NCI-H1048 (cell line): ENCODE data around the gene MEGF6.

ENCODE experiments used
- DNase-seq: peaks from one replicate; lab custom pipeline; 2025; lab: John Stamatoyannopoulos, UW

Gene MEGF6

GRCh38 chr1:3502641-3503524 lies 108.4 kb downstream of the MEGF6 start:
- no peak for DNase-seq

GRCh38 chr1:3501856-3502640 lies 109.3 kb downstream of the MEGF6 start:
- no peak for DNase-seq

GRCh38 chr1:3501437-3501836 lies 109.9 kb downstream of the MEGF6 start:
- no peak for DNase-seq

- no peak for DNase-seq
These were observed 111.0 kb downstream of the MEGF6 start for GRCh38 chr1:3500265-3500835.

- DNase-seq: no peak
These were observed 111.7 kb downstream of the MEGF6 start for GRCh38 chr1:3499611-3500010.

- DNase-seq: no peak
These were observed 112.3 kb downstream of the MEGF6 start for GRCh38 chr1:3498986-3499385.

- DNase-seq: no peak
These were observed 112.9 kb downstream of the MEGF6 start for GRCh38 chr1:3498246-3498930.

GRCh38 chr1:3497521-3497920 lies 113.8 kb downstream of the MEGF6 start:
- no peak for DNase-seq

GRCh38 chr1:3496916-3497315 lies 114.4 kb downstream of the MEGF6 start:
- DNase-seq: no peak

- no peak for DNase-seq
These were observed 115.2 kb downstream of the MEGF6 start for GRCh38 chr1:3495776-3496745.

GRCh38 chr1:3494321-3495308 lies 116.7 kb downstream of the MEGF6 start:
- DNase-seq: no peak

GRCh38 chr1:3492545-3493246 lies 118.6 kb downstream of the MEGF6 start:
- DNase-seq: no peak

- DNase-seq: no peak
These were observed 119.7 kb downstream of the MEGF6 start for GRCh38 chr1:3491291-3492246.

- no peak for DNase-seq
These were observed 121.1 kb downstream of the MEGF6 start for GRCh38 chr1:3490046-3490745.

GRCh38 chr1:3488432-3488831 lies 122.9 kb downstream of the MEGF6 start:
- no peak for DNase-seq

- no peak for DNase-seq
These were observed 126.3 kb downstream of the MEGF6 start for GRCh38 chr1:3485016-3485415.

GRCh38 chr1:3483801-3484444 lies 127.4 kb downstream of the MEGF6 start:
- no peak for DNase-seq
